ENCODE data around the gene PITX1. TPM values are rescaled to one million over a fixed set of nuclear protein-coding genes. Genes with fewer than 3 reads are reported as not detected.

PITX1 gene
- polyA plus RNA-seq, 3 donors, result not detected

- H3K9ac ChIP-seq (ENCODE audit: insufficient read depth, low read length, poor library complexity, severe bottlenecking), result no peak overlapping the region
- no peaks in the 10 kb centered on the region for H3K36me3 Mint-ChIP-seq
- no peaks in the 10 kb centered on the region for H3K9me3 Mint-ChIP-seq
- no peak for TF ChIP-seq CTCF (IDR thresholded peaks at IDR 0.05)
- H2AFZ ChIP-seq (ENCODE audit: insufficient read depth, low read depth, low read length, poor library complexity, severe bottlenecking), result no peak overlapping the region
- no peaks in the 10 kb centered on the region for H3K9me3 ChIP-seq (replicated peaks in 1 of 2; ENCODE audit: control insufficient read depth in 1 of 2, insufficient read depth in 1 of 2, low read length in 2 of 2)
- H3K4me2 ChIP-seq (replicated peaks; ENCODE audit: extremely low read depth, low read length, poor library complexity, severe bottlenecking), result no peak overlapping the region
- peaks cover 10 to 21% (median 19%) of the 10 kb centered on the region in 3 donors for H3K27me3 Mint-ChIP-seq (ENCODE audit: low read depth in 3 of 3)
- H3K27ac Mint-ChIP-seq, result no peak overlapping the region
- no peaks in the 10 kb centered on the region for H3K79me2 ChIP-seq (ENCODE audit: insufficient read depth, low read length)
- no peak for DNase-seq
- no peaks in the 10 kb centered on the region for H3K4me1 ChIP-seq (ENCODE audit: control insufficient read depth in 1 of 2, insufficient read depth in 2 of 2, low read length in 2 of 2)
- no peaks in the 10 kb centered on the region for H4K20me1 ChIP-seq (ENCODE audit: insufficient read depth, low read length)
- H3K4me1 Mint-ChIP-seq, result no peaks in the 10 kb centered on the region
- 96% methylated on average over 6 of the region's 6 CpGs for WGBS (ENCODE audit: insufficient coverage)
- no peak overlapping the region for H3K4me3 Mint-ChIP-seq
- no peak overlapping the region for H3K27ac ChIP-seq (ENCODE audit: low read depth in 1 of 2, low read length in 2 of 2)
- peaks cover 0 to 3% of the 10 kb centered on the region in 2 donors for H3K27me3 ChIP-seq (ENCODE audit: control insufficient read depth in 2 of 2, insufficient read depth in 2 of 2, low read length in 2 of 2)
- intact Hi-C loops (cut with micrococcal nuclease), result no loop called here
- H3K4me3 ChIP-seq (replicated peaks in 1 of 3; ENCODE audit: low read depth in 2 of 3, low read length in 3 of 3), result no peak overlapping the region
- H3K36me3 ChIP-seq (replicated peaks in 1 of 2; ENCODE audit: control insufficient read depth in 1 of 2, insufficient read depth in 2 of 2, low read length in 2 of 2), result no peaks in the 10 kb centered on the region
Observed at GRCh38 chr5:135071311-135071710, 37.3 kb upstream of the PITX1 start.

GRCh38 chr5:135069895-135070657 lies 36.0 kb upstream of the PITX1 start:
- Histone ChIP-seq H3K36me3 (replicated peaks in 1 of 2; ENCODE audit: control insufficient read depth in 1 of 2, insufficient read depth in 2 of 2, low read length in 2 of 2) (no peaks in the 10 kb centered on the region), H3K4me3 (replicated peaks in 1 of 3; ENCODE audit: low read depth in 2 of 3, low read length in 3 of 3) (no peak overlapping the region), H3K4me2 (replicated peaks; ENCODE audit: extremely low read depth, low read length, poor library complexity, severe bottlenecking) (no peak overlapping the region), H3K79me2 (ENCODE audit: insufficient read depth, low read length) (no peaks in the 10 kb centered on the region), H3K9me3 (replicated peaks in 1 of 2; ENCODE audit: control insufficient read depth in 1 of 2, insufficient read depth in 1 of 2, low read length in 2 of 2) (no peaks in the 10 kb centered on the region), H3K27ac (ENCODE audit: low read depth in 1 of 2, low read length in 2 of 2) (no peak overlapping the region), H4K20me1 (ENCODE audit: insufficient read depth, low read length) (no peaks in the 10 kb centered on the region), H3K4me1 (ENCODE audit: control insufficient read depth in 1 of 2, insufficient read depth in 2 of 2, low read length in 2 of 2) (no peaks in the 10 kb centered on the region), H2AFZ (ENCODE audit: insufficient read depth, low read depth, low read length, poor library complexity, severe bottlenecking) (no peak overlapping the region), H3K9ac (ENCODE audit: insufficient read depth, low read length, poor library complexity, severe bottlenecking) (no peak overlapping the region), H3K27me3 (ENCODE audit: control insufficient read depth in 2 of 2, insufficient read depth in 2 of 2, low read length in 2 of 2) (peaks cover 0 to 3% of the 10 kb centered on the region in 2 donors)
- intact Hi-C loops (cut with micrococcal nuclease), result no loop called here
- peaks cover 13 to 24% (median 21%) of the 10 kb centered on the region in 3 donors for H3K27me3 Mint-ChIP-seq (ENCODE audit: low read depth in 3 of 3)
- H3K9me3 Mint-ChIP-seq, result no peaks in the 10 kb centered on the region
- peak overlapping the region in 1 of 7 donors; percentile 41 for H3K27ac Mint-ChIP-seq
- 70% methylated on average over 17 of the region's 19 CpGs for WGBS (ENCODE audit: insufficient coverage)
- no peak for TF ChIP-seq CTCF (IDR thresholded peaks at IDR 0.05)
- DNase-seq, result no peak
- no peaks in the 10 kb centered on the region for H3K36me3 Mint-ChIP-seq
- H3K4me1 Mint-ChIP-seq, result no peaks in the 10 kb centered on the region
- peak overlapping the region in 1 of 2 donors; percentile 50 for H3K4me3 Mint-ChIP-seq
